ENCODE measurements around the gene AUTS2.

The AUTS2 gene

GRCh38 chr7:69686366-69686765, 88.1 kb downstream of the AUTS2 start:
- DNase-seq (ENCODE audit: low read depth in 2 of 2) = no peak

DNA sequence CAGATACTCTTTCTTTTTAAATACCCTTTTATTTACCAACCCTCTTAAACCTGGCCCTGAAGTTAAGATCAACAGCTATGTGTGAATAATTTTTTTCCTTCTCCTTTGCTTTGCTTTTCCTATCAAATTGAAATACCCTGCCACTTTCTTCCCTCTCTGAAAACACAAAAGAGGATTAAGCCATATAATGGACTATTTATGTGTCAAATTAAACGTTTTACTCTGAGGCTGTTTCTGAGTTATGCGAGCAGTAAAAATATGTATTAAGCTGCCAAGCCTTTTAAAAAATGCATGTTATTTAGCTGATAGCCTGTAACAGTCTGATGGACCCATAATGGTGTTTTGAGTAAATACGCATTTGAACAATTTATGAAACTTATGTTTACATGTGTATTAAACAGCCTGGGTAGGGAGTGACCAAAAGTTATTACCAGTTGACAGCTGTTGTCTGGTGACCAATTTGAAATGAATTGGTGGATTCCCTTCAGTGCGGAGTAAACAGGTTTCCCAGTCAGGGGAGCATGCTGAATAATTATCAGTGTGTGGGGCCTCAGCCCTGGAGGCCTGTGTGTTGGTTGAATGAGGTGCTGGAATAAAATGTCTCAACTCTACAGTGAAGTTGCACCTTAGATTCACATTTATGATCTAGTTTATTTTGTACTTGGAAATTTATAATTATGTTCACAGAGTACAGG, 89.6 kb downstream of the AUTS2 start:
- no peak for DNase-seq (ENCODE audit: low read depth in 2 of 2)

GRCh38 chr7:69690329-69690728, 92.1 kb downstream of the AUTS2 start:
- DNase-seq (ENCODE audit: low read depth in 2 of 2) = no peak

DNA sequence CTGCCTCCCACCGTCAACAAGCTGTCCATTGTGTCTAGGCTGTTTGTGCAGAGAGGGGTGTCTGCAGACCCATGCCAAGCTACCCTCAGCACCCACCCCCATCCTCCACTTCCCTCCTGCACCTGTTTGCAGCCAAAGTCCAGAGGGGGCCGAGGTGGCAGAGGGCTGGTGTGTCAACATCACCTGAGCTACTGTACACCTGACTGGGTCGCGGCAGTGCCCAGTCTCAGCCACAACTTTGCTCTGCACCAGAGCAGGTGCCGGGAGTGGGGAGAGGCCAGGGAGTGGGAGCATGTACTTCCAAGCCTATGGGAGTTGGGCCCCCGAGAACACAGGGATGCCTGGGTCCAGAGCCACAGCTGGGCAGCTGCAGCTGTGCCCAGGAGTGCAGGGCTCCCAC, 93.1 kb downstream of the AUTS2 start:
- DNase-seq (ENCODE audit: low read depth in 2 of 2) = no peak

DNA sequence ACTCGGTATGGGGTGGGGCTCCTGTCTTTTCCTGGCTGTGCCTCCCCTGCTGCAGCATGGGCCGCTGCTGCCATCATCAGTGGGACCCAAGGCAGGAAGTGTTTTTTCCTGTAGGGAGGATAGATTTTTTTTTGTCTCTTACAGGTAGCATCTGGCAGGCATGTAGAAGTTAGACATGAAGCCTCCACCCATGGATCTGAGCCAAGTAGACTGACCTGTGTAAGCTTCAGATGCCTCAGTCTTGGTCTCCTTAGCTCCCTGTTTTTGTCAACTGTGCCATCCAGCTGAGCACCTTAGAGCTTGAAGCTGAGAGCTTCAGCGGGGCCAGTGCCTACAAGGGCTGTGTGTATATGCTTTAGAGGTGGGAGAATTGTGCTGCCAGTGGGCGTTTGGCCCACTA, 93.5 kb downstream of the AUTS2 start:
- no peak for DNase-seq (ENCODE audit: low read depth in 2 of 2)

- DNase-seq (ENCODE audit: low read depth in 2 of 2) = no peak
Observed at GRCh38 chr7:69692611-69693010, 94.3 kb downstream of the AUTS2 start.

GRCh38 chr7:69693042-69693441, 94.8 kb downstream of the AUTS2 start:
- no peak for DNase-seq (ENCODE audit: low read depth in 2 of 2)

GRCh38 chr7:69696054-69696591, 97.8 kb downstream of the AUTS2 start:
- DNase-seq (ENCODE audit: low read depth in 2 of 2) = no peak

GRCh38 chr7:69696686-69697685, 98.7 kb downstream of the AUTS2 start:
- no peak for DNase-seq (ENCODE audit: low read depth in 2 of 2)

- DNase-seq (ENCODE audit: low read depth in 2 of 2) = no peak
Observed at GRCh38 chr7:69698109-69698825, 100.0 kb downstream of the AUTS2 start.

DNA sequence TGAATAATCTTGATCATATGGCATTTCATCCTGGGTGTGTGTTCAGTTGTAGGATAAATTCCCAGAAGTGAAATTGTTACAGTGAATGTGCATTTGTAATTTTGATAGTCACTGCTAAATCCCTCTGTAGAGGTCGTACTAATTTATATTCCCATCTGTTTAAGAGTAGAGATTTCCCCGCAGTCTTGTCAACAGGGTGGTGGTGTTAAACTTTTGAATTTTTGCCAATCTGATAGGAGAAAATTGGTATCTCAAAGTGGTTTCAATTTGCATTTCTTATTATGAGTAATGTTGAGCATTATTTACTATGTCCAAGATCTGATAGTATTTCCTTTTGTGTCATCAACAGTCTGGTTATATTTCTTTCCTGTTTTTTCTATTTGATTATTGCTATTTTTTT, 101.7 kb downstream of the AUTS2 start:
- no peak for DNase-seq (ENCODE audit: low read depth in 2 of 2)

GRCh38 chr7:69700331-69700730, 102.1 kb downstream of the AUTS2 start:
- no peak for DNase-seq (ENCODE audit: low read depth in 2 of 2)

DNA sequence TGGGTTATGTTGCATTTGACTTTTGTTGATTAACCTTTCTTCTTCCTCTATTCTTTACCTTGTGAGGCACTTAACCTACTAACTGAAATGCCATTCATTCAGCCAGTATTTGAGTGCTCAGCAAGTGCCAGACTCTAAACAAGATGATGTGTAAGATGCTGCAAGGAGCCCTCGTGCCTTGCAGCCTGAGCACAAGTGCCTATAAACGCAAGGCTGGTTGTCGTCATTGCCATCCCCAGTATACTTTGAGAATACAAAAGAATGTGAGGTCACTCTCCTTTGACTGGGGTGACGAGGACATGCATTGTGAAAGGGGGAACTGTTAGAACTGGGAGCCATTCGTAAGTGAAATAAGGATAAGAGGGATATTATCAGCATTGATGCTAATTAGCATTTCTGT, 103.0 kb downstream of the AUTS2 start:
- no peak for DNase-seq (ENCODE audit: low read depth in 2 of 2)

DNA sequence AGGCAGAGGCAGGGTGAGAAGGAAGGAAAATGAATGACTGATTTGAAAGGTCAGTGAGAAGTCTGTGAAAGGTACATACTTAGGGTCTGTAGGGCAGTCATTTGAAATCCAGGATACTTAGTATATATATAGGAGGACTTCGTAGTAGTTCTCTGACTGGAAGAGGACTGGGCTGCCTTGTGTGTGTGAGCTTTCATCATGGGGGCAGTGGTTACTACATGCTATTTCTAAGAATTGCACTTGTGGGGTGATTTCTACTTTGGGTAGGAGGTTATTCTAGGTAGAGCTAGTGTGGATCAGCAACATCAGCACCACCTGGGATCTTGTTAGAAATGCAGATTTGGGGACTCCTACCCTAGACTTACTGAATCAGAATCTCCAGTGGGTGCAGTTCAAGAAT, 104.1 kb downstream of the AUTS2 start:
- no peak for DNase-seq (ENCODE audit: low read depth in 2 of 2)

- no peak for DNase-seq (ENCODE audit: low read depth in 2 of 2)
Observed at GRCh38 chr7:69703099-69703498, 104.8 kb downstream of the AUTS2 start.

DNA sequence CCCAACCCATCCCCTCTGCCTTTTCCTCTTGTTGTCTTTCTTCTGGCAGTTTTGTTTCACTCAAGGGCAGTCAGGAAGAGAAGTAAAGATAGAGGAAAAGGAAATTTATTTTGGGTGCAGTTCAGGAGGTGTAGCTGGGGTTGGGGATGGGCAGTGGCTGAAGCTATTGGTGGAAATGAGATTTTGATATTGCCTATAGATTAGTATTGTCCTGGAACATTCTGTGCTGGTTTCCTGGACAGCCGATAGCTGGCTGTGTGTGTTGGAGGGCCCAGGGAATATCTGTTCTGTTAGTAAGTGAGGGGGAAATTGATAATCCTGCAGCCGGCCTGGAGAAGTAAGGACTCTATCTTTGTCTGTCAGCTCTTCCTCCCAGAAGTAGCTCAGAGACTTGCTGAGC, 107.8 kb downstream of the AUTS2 start:
- no peak for DNase-seq (ENCODE audit: low read depth in 2 of 2)

GRCh38 chr7:69708857-69709256, 110.6 kb downstream of the AUTS2 start:
- no peak for DNase-seq (ENCODE audit: low read depth in 2 of 2)

- DNase-seq (ENCODE audit: low read depth in 2 of 2) = no peak
Observed at GRCh38 chr7:69710768-69711438, 112.6 kb downstream of the AUTS2 start.

DNA sequence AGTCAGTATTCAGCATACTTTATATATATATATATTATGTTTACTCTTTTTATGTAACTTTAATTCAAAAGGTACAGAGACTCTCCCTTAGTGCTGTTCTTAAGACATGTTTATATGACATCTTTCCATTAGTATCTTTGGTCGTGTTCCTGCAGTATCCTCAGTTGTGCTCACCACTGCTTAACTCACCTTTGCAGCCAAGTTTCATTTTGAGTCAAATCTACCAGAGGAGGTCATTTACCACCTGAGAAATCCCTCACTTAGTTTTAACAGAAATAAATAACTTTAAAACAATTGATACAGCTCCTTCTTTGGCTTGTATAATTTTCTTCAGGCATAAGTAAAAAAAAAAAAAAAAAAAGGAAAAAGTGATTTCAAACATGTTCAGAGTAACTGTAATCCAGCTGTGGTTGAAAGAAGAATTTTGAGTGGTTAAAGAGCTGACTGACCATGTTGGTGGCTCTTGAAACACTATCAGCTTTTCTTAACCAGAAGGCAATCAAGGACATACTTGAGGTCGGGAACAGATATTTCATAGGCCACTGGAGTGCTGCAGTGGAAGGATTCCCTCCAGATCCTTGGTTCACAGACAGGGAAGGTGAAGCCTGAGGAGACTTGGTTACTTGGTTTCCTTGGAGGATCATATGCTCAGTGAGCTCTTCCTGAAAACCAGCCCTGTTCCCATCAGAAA, 116.8 kb downstream of the AUTS2 start:
- DNase-seq (ENCODE audit: low read depth in 2 of 2) = no peak

- no peak for DNase-seq (ENCODE audit: low read depth in 2 of 2)
Observed at GRCh38 chr7:69717221-69717620, 118.9 kb downstream of the AUTS2 start.

GRCh38 chr7:69719717-69720116, 121.4 kb downstream of the AUTS2 start:
- no peak for DNase-seq (ENCODE audit: low read depth in 2 of 2)

Measured in stimulated activated CD8-positive, alpha-beta memory T cell treated with anti-CD3 and anti-CD28 coated beads, Interleukin-15, amount 100 ng/mL, for 4 hours (primary cell).